SH-SY5Y (cell line): Measurements from ENCODE around the gene ARL9.

Experiments used
- GATA2 ChIP-seq: IDR thresholded peaks from 2 replicates; pipeline ENCODE4 v1.6.1; 2011; ENCODE audit warnings: mild to moderate bottlenecking, low read depth, low read length
- GATA3 ChIP-seq: IDR thresholded peaks from 2 replicates; pipeline ENCODE4 v1.6.1; 2011; ENCODE audit warnings: low read depth, mild to moderate bottlenecking, low read length, moderate library complexity

DNA sequence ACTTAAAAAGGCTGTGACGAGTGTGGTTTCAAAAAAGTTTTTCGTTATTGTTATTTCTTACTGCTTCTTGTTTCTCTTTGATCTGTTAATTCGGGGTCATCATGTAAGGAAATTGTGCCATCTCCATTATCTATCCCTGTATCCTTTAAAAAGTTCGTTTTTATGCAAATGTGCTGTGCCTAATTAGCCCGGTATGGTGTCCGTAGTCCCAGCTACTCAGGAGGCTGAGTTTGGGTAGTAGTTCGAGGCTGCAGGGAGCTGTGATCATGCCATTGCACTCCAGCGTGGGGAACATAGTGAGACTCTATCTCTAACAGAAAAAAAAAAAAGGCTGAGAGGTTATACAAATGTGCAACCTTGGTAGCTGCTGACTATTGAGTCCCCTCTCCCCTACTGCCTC lies 45.1 kb downstream of the ARL9 start:
- no peak for TF ChIP-seq GATA3
- TF ChIP-seq GATA2: no peak
